ENCODE data around the gene GABRB1.

The GABRB1 gene

GRCh38 chr4:46999566-46999965 lies 31.8 kb upstream of the GABRB1 start:
- H4K20me1 ChIP-seq (ENCODE audit: insufficient read depth, low read length), result no peaks in the 10 kb centered on the region
- TF ChIP-seq EZH2 (IDR thresholded peaks at IDR 0.05; ENCODE audit: borderline replicate concordance, low read length) (no peak), CTCF (IDR thresholded peaks at IDR 0.05; ENCODE audit: low read length) (no peak)
- no peaks in the 10 kb centered on the region for H3K9me2 ChIP-seq (ENCODE audit: low read depth, low read length)
- no peaks in the 10 kb centered on the region for H3K27me3 ChIP-seq (ENCODE audit: insufficient read depth, low read length)
- no peaks in the 10 kb centered on the region for H3K79me2 ChIP-seq (ENCODE audit: insufficient read depth, low read length)
- H2AFZ ChIP-seq (ENCODE audit: low read length), result no peak overlapping the region
- no peaks in the 10 kb centered on the region for H3K36me3 ChIP-seq (ENCODE audit: insufficient read depth, low read length)
- H3K4me1 ChIP-seq (ENCODE audit: insufficient read depth, low read length, severe bottlenecking), result no peaks in the 10 kb centered on the region
- H3K4me2 ChIP-seq (ENCODE audit: low read length), result no peak overlapping the region
- no peaks in the 10 kb centered on the region for H3F3A ChIP-seq (ENCODE audit: insufficient read depth, low read length)
- no peak overlapping the region for H3K27ac ChIP-seq (ENCODE audit: low read depth, low read length, poor library complexity, severe bottlenecking)
- H3K9ac ChIP-seq (ENCODE audit: low read length), result no peak overlapping the region
- no peak overlapping the region for H3K4me3 ChIP-seq (ENCODE audit: low read depth, low read length, poor library complexity, severe bottlenecking)
- H3K9me3 ChIP-seq (ENCODE audit: low read length), result no peaks in the 10 kb centered on the region

- Histone ChIP-seq H3K27ac (ENCODE audit: low read depth, low read length, poor library complexity, severe bottlenecking) (no peak overlapping the region), H3K79me2 (ENCODE audit: insufficient read depth, low read length) (no peaks in the 10 kb centered on the region), H3K4me1 (ENCODE audit: insufficient read depth, low read length, severe bottlenecking) (no peaks in the 10 kb centered on the region), H3K36me3 (ENCODE audit: insufficient read depth, low read length) (no peaks in the 10 kb centered on the region), H3K9ac (ENCODE audit: low read length) (no peak overlapping the region), H3K4me2 (ENCODE audit: low read length) (no peak overlapping the region), H3K9me3 (ENCODE audit: low read length) (no peaks in the 10 kb centered on the region), H3K4me3 (ENCODE audit: low read depth, low read length, poor library complexity, severe bottlenecking) (no peak overlapping the region), H3K27me3 (ENCODE audit: insufficient read depth, low read length) (no peaks in the 10 kb centered on the region), H4K20me1 (ENCODE audit: insufficient read depth, low read length) (no peaks in the 10 kb centered on the region), H3K9me2 (ENCODE audit: low read depth, low read length) (no peaks in the 10 kb centered on the region), H2AFZ (ENCODE audit: low read length) (no peak overlapping the region), H3F3A (ENCODE audit: insufficient read depth, low read length) (no peaks in the 10 kb centered on the region)
- TF ChIP-seq CTCF (IDR thresholded peaks at IDR 0.05; ENCODE audit: low read length) (no peak), EZH2 (IDR thresholded peaks at IDR 0.05; ENCODE audit: borderline replicate concordance, low read length) (no peak)
Measured at GRCh38 chr4:47000406-47000805, 31.0 kb upstream of the GABRB1 start.

- Histone ChIP-seq H3K9me3 (ENCODE audit: low read length) (no peaks in the 10 kb centered on the region), H2AFZ (ENCODE audit: low read length) (no peak overlapping the region), H3K27ac (ENCODE audit: low read depth, low read length, poor library complexity, severe bottlenecking) (no peak overlapping the region), H3K36me3 (ENCODE audit: insufficient read depth, low read length) (no peaks in the 10 kb centered on the region), H3F3A (ENCODE audit: insufficient read depth, low read length) (no peaks in the 10 kb centered on the region), H3K9ac (ENCODE audit: low read length) (no peak overlapping the region), H3K4me3 (ENCODE audit: low read depth, low read length, poor library complexity, severe bottlenecking) (no peak overlapping the region), H3K9me2 (ENCODE audit: low read depth, low read length) (no peaks in the 10 kb centered on the region), H3K27me3 (ENCODE audit: insufficient read depth, low read length) (no peaks in the 10 kb centered on the region), H3K79me2 (ENCODE audit: insufficient read depth, low read length) (no peaks in the 10 kb centered on the region), H3K4me2 (ENCODE audit: low read length) (no peak overlapping the region), H4K20me1 (ENCODE audit: insufficient read depth, low read length) (no peaks in the 10 kb centered on the region), H3K4me1 (ENCODE audit: insufficient read depth, low read length, severe bottlenecking) (no peaks in the 10 kb centered on the region)
- no peak; the same call in 1 of the 2 replicates for TF ChIP-seq CTCF (IDR thresholded peaks at IDR 0.05; ENCODE audit: low read length)
- TF ChIP-seq EZH2 (IDR thresholded peaks at IDR 0.05; ENCODE audit: borderline replicate concordance, low read length), result no peak
Measured at GRCh38 chr4:47002580-47002979, 28.8 kb upstream of the GABRB1 start.
